ENCODE data around the gene LRRC74B. TPM values are rescaled to one million over a fixed set of nuclear protein-coding genes. Genes with fewer than 3 reads are reported as not detected.
"Not testable (repeated sequence)": the region's sequence is repeated elsewhere in the genome, so short reads cannot be mapped to it uniquely, and the experiment has no call there.

The LRRC74B gene
- total RNA-seq, result not detected

GRCh38 chr22:21045585-21046294 lies at the start of gene LRRC74B:
LRRC74B (plus strand) TSS chr22:21045946; CDS start chr22:21045987, 41 bp downstream.
- peak; percentile 21 for DNase-seq

GRCh38 chr22:20996031-20996410 lies 49.7 kb upstream of the LRRC74B start:
- DNase-seq, result no peak

GRCh38 chr22:20996598-20997535 lies 48.9 kb upstream of the LRRC74B start:
- DNase-seq, result no peak

GRCh38 chr22:20997536-20998257 lies 48.0 kb upstream of the LRRC74B start:
- DNase-seq, result no peak

- DNase-seq, result no peak
Measured at GRCh38 chr22:20998411-20999336, 47.1 kb upstream of the LRRC74B start.

- no peak for DNase-seq
Measured at GRCh38 chr22:20999350-21000206, 46.2 kb upstream of the LRRC74B start.

GRCh38 chr22:21000207-21000986 lies 45.3 kb upstream of the LRRC74B start:
- DNase-seq, result no peak

GRCh38 chr22:21000987-21001600 lies 44.7 kb upstream of the LRRC74B start:
- no peak for DNase-seq

- peak; percentile 97 for DNase-seq
Measured at GRCh38 chr22:21001601-21002325, 44.0 kb upstream of the LRRC74B start, which contains the start of gene THAP7. THAP7 (minus strand) TSS chr22:21002118; CDS start chr22:21001911, 207 bp downstream.

- no peak for DNase-seq
Measured at GRCh38 chr22:21003782-21004181, 42.0 kb upstream of the LRRC74B start.

- not testable (repeated sequence) for DNase-seq
Measured at GRCh38 chr22:21009208-21009607, 36.5 kb upstream of the LRRC74B start.

GRCh38 chr22:21009638-21010425 lies 35.9 kb upstream of the LRRC74B start:
- no peak for DNase-seq

- DNase-seq, result no peak
Measured at GRCh38 chr22:21010426-21011113, 35.2 kb upstream of the LRRC74B start.

GRCh38 chr22:21012446-21013407 lies 33.0 kb upstream of the LRRC74B start:
- no peak for DNase-seq

- no peak for DNase-seq
Measured at GRCh38 chr22:21013657-21014201, 32.0 kb upstream of the LRRC74B start.

All from effector CD4-positive, alpha-beta T cell (primary cell).